Measurements from ENCODE around the gene NBEA. TPM values are rescaled to one million over a fixed set of nuclear protein-coding genes. Genes with fewer than 3 reads are reported as not detected.

The NBEA gene

GRCh38 chr13:35720290-35720689 is 778.2 kb downstream of the NBEA start:
- Histone ChIP-seq H3K27ac (replicated peaks; ENCODE audit: low read length) (no peak overlapping the region), H3K23ac (ENCODE audit: low read depth, low read length, poor library complexity) (no peak overlapping the region), H3K4me2 (ENCODE audit: insufficient read depth, low read length, poor library complexity, severe bottlenecking) (no peak overlapping the region), H4K91ac (ENCODE audit: low read depth, low read length, poor library complexity) (no peak overlapping the region), H3K79me1 (ENCODE audit: low read depth, low read length) (no peaks in the 10 kb centered on the region), H3K14ac (ENCODE audit: low read length) (no peak overlapping the region), H2BK5ac (ENCODE audit: low read length) (no peak overlapping the region), H3K27me3 (ENCODE audit: control insufficient read depth in 3 of 3, insufficient read depth in 3 of 3, low read depth in 1 of 3, low read length in 3 of 3) (no peaks in the 10 kb centered on the region), H2BK12ac (ENCODE audit: low read length) (no peak overlapping the region), H3K4ac (ENCODE audit: low read length) (no peak overlapping the region), H2BK120ac (ENCODE audit: low read depth, low read length) (no peak overlapping the region), H3K4me1 (ENCODE audit: control insufficient read depth in 2 of 2, insufficient read depth in 1 of 2, low read depth in 1 of 2, low read length in 2 of 2) (no peaks in the 10 kb centered on the region), H2BK15ac (ENCODE audit: low read length) (no peak overlapping the region), H4K8ac (ENCODE audit: low read depth, low read length) (no peak overlapping the region), H2AFZ (ENCODE audit: low read length) (no peak overlapping the region), H3K4me3 (ENCODE audit: low read length in 2 of 2) (no peak overlapping the region), H3K9ac (ENCODE audit: low read depth, low read length, poor library complexity) (no peak overlapping the region), H3K18ac (ENCODE audit: low read length) (no peak overlapping the region), H2AK5ac (ENCODE audit: low read depth, low read length) (no peak overlapping the region), H3K36me3 (replicated peaks in 1 of 2; ENCODE audit: control insufficient read depth in 2 of 2, insufficient read depth in 2 of 2, low read length in 2 of 2) (no peaks in the 10 kb centered on the region), H3K9me3 (replicated peaks in 1 of 2; ENCODE audit: control insufficient read depth in 2 of 2, insufficient read depth in 1 of 2, low read depth in 1 of 2, low read length in 2 of 2) (no peaks in the 10 kb centered on the region)
- DNase-seq (ENCODE audit: low spot score) = no peak
- WGBS, 2 donors (ENCODE audit: extremely low coverage in 2 of 2, insufficient read length in 2 of 2, insufficient replicate concordance in 1 of 2) = no CpG with 5 or more reads among the region's 5 CpGs

- H3K27ac ChIP-seq (replicated peaks; ENCODE audit: low read length) = no peak overlapping the region
- H4K91ac ChIP-seq (ENCODE audit: low read depth, low read length, poor library complexity) = no peak overlapping the region
- H3K4me1 ChIP-seq (ENCODE audit: control insufficient read depth in 2 of 2, insufficient read depth in 1 of 2, low read depth in 1 of 2, low read length in 2 of 2) = no peaks in the 10 kb centered on the region
- no peak overlapping the region for H4K8ac ChIP-seq (ENCODE audit: low read depth, low read length)
- H2AK5ac ChIP-seq (ENCODE audit: low read depth, low read length) = no peak overlapping the region
- no peaks in the 10 kb centered on the region for H3K36me3 ChIP-seq (replicated peaks in 1 of 2; ENCODE audit: control insufficient read depth in 2 of 2, insufficient read depth in 2 of 2, low read length in 2 of 2)
- H3K9ac ChIP-seq (ENCODE audit: low read depth, low read length, poor library complexity) = no peak overlapping the region
- no peak overlapping the region for H3K4me3 ChIP-seq (ENCODE audit: low read length in 2 of 2)
- H2BK12ac ChIP-seq (ENCODE audit: low read length) = no peak overlapping the region
- H3K14ac ChIP-seq (ENCODE audit: low read length) = peak overlapping the region; percentile 27
- H2BK5ac ChIP-seq (ENCODE audit: low read length) = no peak overlapping the region
- H3K23ac ChIP-seq (ENCODE audit: low read depth, low read length, poor library complexity) = no peak overlapping the region
- DNase-seq (ENCODE audit: low spot score) = peak; percentile 74
- no peak overlapping the region for H3K18ac ChIP-seq (ENCODE audit: low read length)
- no peak overlapping the region for H2BK120ac ChIP-seq (ENCODE audit: low read depth, low read length)
- H3K27me3 ChIP-seq (ENCODE audit: control insufficient read depth in 3 of 3, insufficient read depth in 3 of 3, low read depth in 1 of 3, low read length in 3 of 3) = no peaks in the 10 kb centered on the region
- no peaks in the 10 kb centered on the region for H3K79me1 ChIP-seq (ENCODE audit: low read depth, low read length)
- whole genome bisulfite sequencing, 2 donors (ENCODE audit: extremely low coverage in 2 of 2, insufficient read length in 2 of 2, insufficient replicate concordance in 1 of 2) = no CpG with 5 or more reads among the region's 21 CpGs
- H2BK15ac ChIP-seq (ENCODE audit: low read length) = no peak overlapping the region
- no peaks in the 10 kb centered on the region for H3K9me3 ChIP-seq (replicated peaks in 1 of 2; ENCODE audit: control insufficient read depth in 2 of 2, insufficient read depth in 1 of 2, low read depth in 1 of 2, low read length in 2 of 2)
- peak overlapping the region; percentile 37 for H2AFZ ChIP-seq (ENCODE audit: low read length)
- H3K4me2 ChIP-seq (ENCODE audit: insufficient read depth, low read length, poor library complexity, severe bottlenecking) = no peak overlapping the region
- H3K4ac ChIP-seq (ENCODE audit: low read length) = no peak overlapping the region
Measured at GRCh38 chr13:35720690-35721554, 778.9 kb downstream of the NBEA start.

Small RNA genes lying within 50 kb of the gene (small RNA-seq; reads per million reads assigned to genes)
- gene RF00017 (ENCODE audit: insufficient read depth) = not detected
